K562 (cell line): ENCODE data around the gene ALPP. TPM values are rescaled to one million over a fixed set of nuclear protein-coding genes. Genes with fewer than 3 reads are reported as not detected.
"Not testable (repeated sequence)": the region's sequence is repeated elsewhere in the genome, so short reads cannot be mapped to it uniquely, and the experiment has no call there.

Experiments
- ATAC-seq: fragments of 200-7000 bp; cut with Tn5 transposase; 3 replicates; pipeline ENCODE4 v1.9.1; 2020; ENCODE audit warnings: moderate library complexity
- BruUV-seq: library from RNA; stranded (reverse); fragments of 400-500 nt; replicated peaks from 2 replicates; lab custom pipeline; 2021; lab: Mats Ljungman, UMichigan
- CTCF ChIA-PET: fragments of 300-600 bp; formaldehyde crosslinking; extraction: SDS; loops from one replicate; lab custom pipeline; 2021; ENCODE audit warnings: low intra/inter-chr PET ratio; lab: Yijun Ruan, JAX
- POLR2A ChIA-PET: fragments of 300-600, 350-650 bp; sonication (Branson Sonifier 250); formaldehyde crosslinking; extraction: SDS; loops from one replicate; lab custom pipeline; 2021; ENCODE audit warnings: antibody characterized with exemption, inconsistent platforms; lab: Yijun Ruan, JAX
- DNase-seq, 4 experiments: peaks; one replicate each; pipeline versions ENCODE4 v3.0.0 to v3.0.0-alpha.2; 2011 to 2018; ENCODE audit warnings: low spot score in 3 of 4, mixed read lengths in 3 of 4; ENCODE audit errors: extremely low read depth in 1 of 4
- FAIRE-seq: peaks from 2 replicates; lab custom pipeline; 2011; peaks lifted over from hg19 to GRCh38; lab: Jason Lieb, UNC
- H2AFZ ChIP-seq: 2 replicates; pipeline ENCODE4 v1.6.0; 2011; ENCODE audit warnings: low read depth, low read length, control low read depth, inconsistent platforms
- H3K27ac ChIP-seq: fragments of 200-600 bp; 3 replicates; pipeline ENCODE4 v1.8.0; 2011; ENCODE audit warnings: low read depth, mild to moderate bottlenecking, control low read depth, inconsistent platforms, low read length, moderate library complexity, mixed read lengths; ENCODE audit errors: extremely low read depth
- H3K27me3 ChIP-seq, 2 experiments: fragments of 300-600 bp in 1 of 2; 2 replicates in 1 of 2; 3 replicates in 1 of 2; pipeline versions ENCODE4 v1.6.0 to v1.8.0; 2011; ENCODE audit warnings: inconsistent platforms in 2 of 2, low read length in 2 of 2, mild to moderate bottlenecking in 1 of 2, mixed read lengths in 1 of 2, moderate library complexity in 1 of 2; ENCODE audit not compliant: control insufficient read depth in 2 of 2, insufficient read depth in 2 of 2
- H3K36me3 ChIP-seq: fragments of 300-600 bp; 3 replicates; pipeline ENCODE4 v1.8.0; 2011; ENCODE audit warnings: mild to moderate bottlenecking, low read length, inconsistent platforms; ENCODE audit not compliant: control insufficient read depth, insufficient read depth
- H3K4me1 ChIP-seq, 2 experiments: fragments of 200-600 bp in 1 of 2; replicated peaks in 1 of 2; 2 replicates in 1 of 2; 3 replicates in 1 of 2; pipeline versions ENCODE4 v1.5.1 to v1.8.0; 2011; ENCODE audit warnings: inconsistent platforms in 2 of 2, low read length in 2 of 2, mild to moderate bottlenecking in 1 of 2, mixed read lengths in 1 of 2, moderate library complexity in 1 of 2; ENCODE audit not compliant: control insufficient read depth in 2 of 2, insufficient read depth in 2 of 2
- H3K4me2 ChIP-seq: 2 replicates; pipeline ENCODE4 v1.6.1; 2011; ENCODE audit warnings: low read length, control low read depth, inconsistent platforms, mixed read lengths; ENCODE audit not compliant: insufficient read depth
- H3K4me3 ChIP-seq: fragments of 200-600 bp; sonication (generic), shearing (Covaris generic); 2 replicates; pipeline ENCODE4 v1.5.1; 2016; ENCODE audit warnings: control low read depth, inconsistent platforms
- H3K79me2 ChIP-seq: fragments of 200-600 bp; 3 replicates; pipeline ENCODE4 v1.8.0; 2011; ENCODE audit warnings: low read length, inconsistent platforms; ENCODE audit not compliant: control insufficient read depth, insufficient read depth
- H3K9ac ChIP-seq, 2 experiments: 2 replicates each; pipeline versions ENCODE4 v1.6.0 to v1.6.1; 2011; ENCODE audit warnings: low read depth in 2 of 2, low read length in 2 of 2, control low read depth in 1 of 2, inconsistent platforms in 1 of 2, mild to moderate bottlenecking in 1 of 2, mixed read lengths in 1 of 2; ENCODE audit not compliant: insufficient read depth in 1 of 2
- H3K9me1 ChIP-seq: one replicate; pipeline ENCODE4 v1.6.0; 2011; ENCODE audit warnings: inconsistent platforms, mild to moderate bottlenecking, low read length, moderate library complexity; ENCODE audit not compliant: control insufficient read depth, insufficient read depth
- H3K9me3 ChIP-seq: replicated peaks from 2 replicates; pipeline ENCODE4 v1.5.1; 2011; ENCODE audit warnings: low read depth, low read length, inconsistent platforms; ENCODE audit not compliant: control insufficient read depth, insufficient read depth
- H4K20me1 ChIP-seq: replicated peaks from 2 replicates; pipeline ENCODE4 v1.6.1; 2011; ENCODE audit warnings: low read length, inconsistent platforms, mixed read lengths; ENCODE audit not compliant: control insufficient read depth, insufficient read depth
- ZBTB8A ChIP-seq: fragments of 450-650 bp; IDR thresholded peaks from 2 replicates; pipeline ENCODE4 v1.6.1; 2018; ENCODE audit warnings: mild to moderate bottlenecking, moderate library complexity; ENCODE audit not compliant: partially characterized antibody
- ZC3H11A ChIP-seq: IDR thresholded peaks from 2 replicates; pipeline ENCODE4 v1.6.1; 2012; ENCODE audit warnings: low read depth, low read length, improper control_type of control experiment
- ZNF165 ChIP-seq: fragments of 250-450 bp; sonication (Bioruptor Pico); IDR thresholded peaks from 2 replicates; pipeline ENCODE4 v1.4.0; 2020; ENCODE audit warnings: borderline replicate concordance
- WGBS: fragments of 100-300 bp; shearing (Covaris generic); methylation state at CpG from one replicate; pipeline ENCODE4 v1.1.6; 2016; ENCODE audit warnings: low coverage, mixed read lengths; ENCODE audit not compliant: insufficient coverage; ENCODE audit errors: missing lambda C conversion rate; 5-methylcytosine and 5-hydroxymethylcytosine counted together
- in situ Hi-C: fragments of 300-500 bp; cut with MboI; formaldehyde crosslinking; loops from 4 replicates; pipeline ENCODE4 v1.15.0; 2018; ENCODE audit warnings: inconsistent platforms, mixed read lengths
- intact Hi-C: fragments of 100-400 bp; cut with micrococcal nuclease; formaldehyde crosslinking; loops from 2 replicates; pipeline ENCODE4 v1.14.2; 2022
- polyA plus RNA-seq, 8 experiments: library from polyadenylated mRNA; depleted of rRNA in 4 of 8; stranded (reverse) in 5 of 8; unstranded in 3 of 8; fragments of >200 nt; fragmentation: Nextera tagmentation in 2 of 8; fragmentation: Illumina TruSeq in 1 of 8; extraction: Ambion mirVana in 2 of 8; extraction: Trizol in 1 of 8; gene quantifications; 2 replicates each; pipeline versions ENCODE4 v1.2.1 to v1.2.3, GENCODE V29; 2011 to 2014; ENCODE audit warnings: inconsistent platforms in 1 of 8, missing spikeins in 1 of 8
- total RNA-seq, 7 experiments: library from RNA; depleted of rRNA in 6 of 7; stranded (reverse); fragments of >200 nt in 6 of 7; fragmentation: Illumina TruSeq in 2 of 7; extraction: Trizol in 2 of 7; gene quantifications; 2 replicates each; pipeline versions ENCODE4 v1.2.1 to v1.2.3, GENCODE V29; 2011 to 2021; ENCODE audit warnings: low replicate concordance in 1 of 7
- TF ChIP-seq, protein P1 (sequence below): fragments of 450-650 bp; formaldehyde crosslinking; IDR thresholded peaks from 2 replicates; pipeline ENCODE4 v1.4.0; 2020; ENCODE audit warnings: mild to moderate bottlenecking, moderate library complexity

The ALPP gene
- total and polyA plus RNA-seq, 9 of the 15 experiments (the other 6 are each of a cell fraction or from before 2014, with no cell fraction given) = 0.03 TPM; not detected in 8

- H3K27me3 ChIP-seq = no peaks in the 10 kb centered on the region
- no peak overlapping the region for H3K27ac ChIP-seq
- no peaks in the 10 kb centered on the region for H3K36me3 ChIP-seq
- H3K9ac ChIP-seq = no peak overlapping the region
- FAIRE-seq (no peak), ATAC-seq (no peak), DNase-seq (no peak)
- H3K79me2 ChIP-seq = no peaks in the 10 kb centered on the region
- no peaks in the 10 kb centered on the region for H4K20me1 ChIP-seq
- intact Hi-C loops (no loop called here), in situ Hi-C loops (no loop called here)
- no peaks in the 10 kb centered on the region for H3K9me3 ChIP-seq
- H2AFZ ChIP-seq = no peak overlapping the region
- TF ChIP-seq, protein P1, sequence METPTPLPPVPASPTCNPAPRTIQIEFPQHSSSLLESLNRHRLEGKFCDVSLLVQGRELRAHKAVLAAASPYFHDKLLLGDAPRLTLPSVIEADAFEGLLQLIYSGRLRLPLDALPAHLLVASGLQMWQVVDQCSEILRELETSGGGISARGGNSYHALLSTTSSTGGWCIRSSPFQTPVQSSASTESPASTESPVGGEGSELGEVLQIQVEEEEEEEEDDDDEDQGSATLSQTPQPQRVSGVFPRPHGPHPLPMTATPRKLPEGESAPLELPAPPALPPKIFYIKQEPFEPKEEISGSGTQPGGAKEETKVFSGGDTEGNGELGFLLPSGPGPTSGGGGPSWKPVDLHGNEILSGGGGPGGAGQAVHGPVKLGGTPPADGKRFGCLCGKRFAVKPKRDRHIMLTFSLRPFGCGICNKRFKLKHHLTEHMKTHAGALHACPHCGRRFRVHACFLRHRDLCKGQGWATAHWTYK (CRISPR knock-in tag) = no peak
- TF ChIP-seq ZBTB8A (no peak), ZC3H11A (no peak), ZNF165 (no peak)
- no peak overlapping the region for H3K4me3 ChIP-seq
- H3K9me1 ChIP-seq = no peaks in the 10 kb centered on the region
- H3K4me1 ChIP-seq = peaks cover 0 to 13% of the 10 kb centered on the region in 2 experiments; a peak in 2 of 5 replicates
- BruUV-seq = no TSS peak
- CTCF ChIA-PET = no interaction called here
- no peak overlapping the region for H3K4me2 ChIP-seq
- POLR2A ChIA-PET = interaction anchor here (0.7 kb wide), 1 partner anchor 10 kb away, joined by 3 read pairs; no protein-coding TSS in a partner anchor
- WGBS = 70% methylated on average over 7 of the region's 17 CpGs
Measured at GRCh38 chr2:232330068-232330999, 48.2 kb upstream of the ALPP start.

GRCh38 chr2:232331061-232331460 is 47.5 kb upstream of the ALPP start:
- H3K36me3 ChIP-seq, H3K4me2 ChIP-seq, FAIRE-seq, BruUV-seq, H3K27me3 ChIP-seq, H3K27ac ChIP-seq, ATAC-seq, H3K9me1 ChIP-seq, H3K79me2 ChIP-seq, in situ Hi-C loops, POLR2A ChIA-PET, intact Hi-C loops, H3K9ac ChIP-seq, H3K4me3 ChIP-seq, H3K9me3 ChIP-seq, H3K4me1 ChIP-seq, DNase-seq, H2AFZ ChIP-seq, H4K20me1 ChIP-seq, CTCF ChIA-PET: not testable (repeated sequence)
- WGBS = 65% methylated on average over 9 of the region's 11 CpGs

- H3K27me3 ChIP-seq, DNase-seq, H4K20me1 ChIP-seq, H3K4me3 ChIP-seq, CTCF ChIA-PET, H3K27ac ChIP-seq, H2AFZ ChIP-seq, H3K9me3 ChIP-seq, in situ Hi-C loops, H3K79me2 ChIP-seq, H3K4me1 ChIP-seq, FAIRE-seq, BruUV-seq, intact Hi-C loops, H3K36me3 ChIP-seq, POLR2A ChIA-PET, H3K4me2 ChIP-seq, ATAC-seq, H3K9ac ChIP-seq, H3K9me1 ChIP-seq: not testable (repeated sequence)
- WGBS = no CpG with 5 or more reads among the region's 11 CpGs
Measured at GRCh38 chr2:232331641-232332040, 46.9 kb upstream of the ALPP start.
